ENCODE results near the gene PDE8B. TPM values are rescaled to one million over a fixed set of nuclear protein-coding genes. Genes with fewer than 3 reads are reported as not detected.

Gene PDE8B
- total RNA-seq = 1 to 10 TPM; 2.4 to 9.3 (median 3.5) TPM
- polyA plus RNA-seq = 1 to 10 TPM; 1.1 to 2.0 TPM
- long read RNA-seq, donor 1, full-length matches to known transcripts = 2 of 5 reads
- long read RNA-seq, donor 1, partial matches to known transcripts = 3 of 5 reads
- long read RNA-seq, donor 1, other reads (novel, unspliced or antisense) = 0 of 5 reads
- long read RNA-seq, donor 2, partial matches to known transcripts = 2 of 3 reads
- long read RNA-seq, donor 2, other reads (novel, unspliced or antisense) = 1 of 3 reads
- long read RNA-seq, donor 3, partial matches to known transcripts = 1 of 1 reads
- long read RNA-seq, donor 3, other reads (novel, unspliced or antisense) = 0 of 1 reads

GRCh38 chr5:77210091-77210963 is at the start of gene PDE8B:
TSS of gene PDE8B (plus strand) at chr5:77210680. CDS start at chr5:77210926, 246 bp downstream.
- peak within 1 kb of the TSS in 1 of 12 donors; percentile 64 for H3K27ac ChIP-seq

GRCh38 chr5:77163453-77163852 is 47.0 kb upstream of the PDE8B start:
- Histone ChIP-seq H3K27ac (no peak overlapping the region), H3K4me3 (no peak overlapping the region), H3K4me1 (peaks cover 0 to 23% (median 14%) of the 10 kb centered on the region in 12 donors), H3K27me3 (no peaks in the 10 kb centered on the region), H3K36me3 (no peaks in the 10 kb centered on the region), H3K9me3 (no peaks in the 10 kb centered on the region)
- intact Hi-C loops (cut with DNase I) = no loop called here
- 72 to 94% (median 86%) methylated on average over 2 of the region's 2 CpGs for WGBS, 4 donors
- TF ChIP-seq POLR2A (IDR thresholded peaks at IDR 0.05) (no peak), CTCF (IDR thresholded peaks at IDR 0.05) (no peak)
- ATAC-seq (no peak), DNase-seq (no peak)

More at GRCh38 chr5:77210091-77210963, at the start of gene PDE8B:
- peak in 2 of 4 donors; percentile 62 to 68 for ATAC-seq
- H3K9me3 ChIP-seq = no peaks in the 10 kb centered on the region
- peaks cover 0 to 17% (median 7%) of the 10 kb centered on the region in 12 donors for H3K4me1 ChIP-seq
- intact Hi-C loops (cut with DNase I) = loop anchor here in 1 of 10 donors (10.0 kb wide), 1 partner anchor 66 kb away; no protein-coding TSS in a partner anchor
- 1 to 4% (median 3%) methylated on average over 43 to 110 of the region's 110 CpGs for WGBS, 4 donors
- no peak for TF ChIP-seq POLR2A (IDR thresholded peaks at IDR 0.05)
- TF ChIP-seq CTCF (IDR thresholded peaks at IDR 0.05) = no peak
- H3K36me3 ChIP-seq = no peaks in the 10 kb centered on the region
- peak within 1 kb of the TSS; percentile 33 to 80 (median 58) for H3K4me3 ChIP-seq
- no peak for DNase-seq
- peaks cover 5 to 49% (median 29%) of the 10 kb centered on the region in 9 donors for H3K27me3 ChIP-seq

- TF ChIP-seq CTCF (IDR thresholded peaks at IDR 0.05) = no peak
- ATAC-seq (no peak), DNase-seq (no peak)
- peak overlapping the region in 9 of 12 donors; percentile 15 to 93 (median 63) for H3K27ac ChIP-seq
- no peaks in the 10 kb centered on the region for H3K9me3 ChIP-seq
- H3K4me1 ChIP-seq = peaks cover 0 to 30% (median 23%) of the 10 kb centered on the region in 12 donors
- H3K27me3 ChIP-seq = no peaks in the 10 kb centered on the region
- no peaks in the 10 kb centered on the region for H3K36me3 ChIP-seq
- intact Hi-C loops (cut with DNase I) = no loop called here
- no peak overlapping the region for H3K4me3 ChIP-seq
Observed at GRCh38 chr5:77167063-77167462, 43.4 kb upstream of the PDE8B start.

GRCh38 chr5:77167695-77168121 is 42.8 kb upstream of the PDE8B start:
- DNase-seq = peak in 2 of 5 donors; percentile 20 to 35
- 29 to 42% (median 36%) methylated on average over 4 of the region's 4 CpGs for WGBS, 4 donors
- Histone ChIP-seq H3K36me3 (no peaks in the 10 kb centered on the region), H3K4me3 (no peak overlapping the region), H3K9me3 (no peaks in the 10 kb centered on the region), H3K27me3 (no peaks in the 10 kb centered on the region), H3K27ac (peak overlapping the region in 11 of 12 donors; percentile 21 to 93 (median 63)), H3K4me1 (peaks cover 0 to 30% (median 23%) of the 10 kb centered on the region in 12 donors)
- TF ChIP-seq POLR2A (IDR thresholded peaks at IDR 0.05) (no peak), CTCF (IDR thresholded peaks at IDR 0.05) (no peak)
- peak; percentile 33 to 81 (median 76) for ATAC-seq
- intact Hi-C loops (cut with DNase I) = no loop called here
